22Rv1 (cell line): ENCODE results near the gene LAGE3.

Source experiments
- ZFX ChIP-seq: fragments of 450-650 bp; IDR thresholded peaks from 2 replicates; pipeline ENCODE4 v1.6.1; 2017; ENCODE audit warnings: antibody characterized with exemption, borderline replicate concordance
- TF ChIP-seq, protein P1 (sequence below): fragments of 450-650 bp; IDR thresholded peaks from 2 replicates; pipeline ENCODE4 v1.5.1; 2017; ENCODE audit warnings: mild to moderate bottlenecking

- TF ChIP-seq, protein P1, sequence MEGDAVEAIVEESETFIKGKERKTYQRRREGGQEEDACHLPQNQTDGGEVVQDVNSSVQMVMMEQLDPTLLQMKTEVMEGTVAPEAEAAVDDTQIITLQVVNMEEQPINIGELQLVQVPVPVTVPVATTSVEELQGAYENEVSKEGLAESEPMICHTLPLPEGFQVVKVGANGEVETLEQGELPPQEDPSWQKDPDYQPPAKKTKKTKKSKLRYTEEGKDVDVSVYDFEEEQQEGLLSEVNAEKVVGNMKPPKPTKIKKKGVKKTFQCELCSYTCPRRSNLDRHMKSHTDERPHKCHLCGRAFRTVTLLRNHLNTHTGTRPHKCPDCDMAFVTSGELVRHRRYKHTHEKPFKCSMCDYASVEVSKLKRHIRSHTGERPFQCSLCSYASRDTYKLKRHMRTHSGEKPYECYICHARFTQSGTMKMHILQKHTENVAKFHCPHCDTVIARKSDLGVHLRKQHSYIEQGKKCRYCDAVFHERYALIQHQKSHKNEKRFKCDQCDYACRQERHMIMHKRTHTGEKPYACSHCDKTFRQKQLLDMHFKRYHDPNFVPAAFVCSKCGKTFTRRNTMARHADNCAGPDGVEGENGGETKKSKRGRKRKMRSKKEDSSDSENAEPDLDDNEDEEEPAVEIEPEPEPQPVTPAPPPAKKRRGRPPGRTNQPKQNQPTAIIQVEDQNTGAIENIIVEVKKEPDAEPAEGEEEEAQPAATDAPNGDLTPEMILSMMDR = no peak
- TF ChIP-seq ZFX = no peak
These were observed 42.6 kb downstream of the LAGE3 start for GRCh38 chrX:154436374-154436982.
